Spleen (tissue), 7 donors: Measurements from ENCODE around the gene KCTD20.

ENCODE experiments used
- POLR2A ChIP-seq, 3 donors: fragments of 450-650 bp; IDR thresholded peaks; one replicate each; pipeline ENCODE4 v1.5.1; 2017; ENCODE audit warnings: antibody characterized with exemption in 3 of 3, mild to moderate bottlenecking in 1 of 3
- TF ChIP-seq, protein P1 (sequence below), 11 experiments: fragments of 200-600 bp in 7 of 11; fragments of 450-650 bp in 4 of 11; sonication (generic) in 4 of 11; IDR thresholded peaks in 8 of 11; conservative IDR thresholded peaks in 3 of 11; 1 replicate in 7 of 11; 2 replicates in 4 of 11; pipeline versions ENCODE4 v1.4.0 to v1.8.0; 2016 to 2021; ENCODE audit warnings: antibody characterized with exemption in 11 of 11, inconsistent platforms in 4 of 11, mild to moderate bottlenecking in 1 of 11
- donor health status: DM: no; HTN: no; CAD: no; lungs with moderate emphysema.
- donor health status: DM: no; HTN: no; CAD: no.
- donor health status: DM: no; HTN: no; CAD: no.

DNA sequence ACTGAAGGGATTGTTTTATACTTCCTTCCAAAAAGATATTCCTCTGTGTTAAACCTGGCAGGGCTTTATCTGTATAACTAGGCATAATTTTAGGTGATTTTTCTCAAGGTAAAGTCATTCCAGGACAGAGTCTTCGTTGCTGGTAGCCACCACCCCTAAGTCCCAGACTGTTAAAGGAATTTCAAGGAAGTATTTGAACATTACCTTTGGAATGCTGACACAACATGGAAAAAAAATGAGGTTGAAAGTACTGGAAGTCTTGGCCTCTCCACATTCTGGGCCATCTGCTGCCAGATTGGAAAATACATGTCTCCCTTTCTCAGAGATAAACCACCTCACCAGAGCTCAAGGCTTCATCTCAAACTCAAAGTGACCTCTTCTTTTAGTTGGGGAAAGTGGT is 28.3 kb upstream of the KCTD20 start:
- TF ChIP-seq, protein P1, sequence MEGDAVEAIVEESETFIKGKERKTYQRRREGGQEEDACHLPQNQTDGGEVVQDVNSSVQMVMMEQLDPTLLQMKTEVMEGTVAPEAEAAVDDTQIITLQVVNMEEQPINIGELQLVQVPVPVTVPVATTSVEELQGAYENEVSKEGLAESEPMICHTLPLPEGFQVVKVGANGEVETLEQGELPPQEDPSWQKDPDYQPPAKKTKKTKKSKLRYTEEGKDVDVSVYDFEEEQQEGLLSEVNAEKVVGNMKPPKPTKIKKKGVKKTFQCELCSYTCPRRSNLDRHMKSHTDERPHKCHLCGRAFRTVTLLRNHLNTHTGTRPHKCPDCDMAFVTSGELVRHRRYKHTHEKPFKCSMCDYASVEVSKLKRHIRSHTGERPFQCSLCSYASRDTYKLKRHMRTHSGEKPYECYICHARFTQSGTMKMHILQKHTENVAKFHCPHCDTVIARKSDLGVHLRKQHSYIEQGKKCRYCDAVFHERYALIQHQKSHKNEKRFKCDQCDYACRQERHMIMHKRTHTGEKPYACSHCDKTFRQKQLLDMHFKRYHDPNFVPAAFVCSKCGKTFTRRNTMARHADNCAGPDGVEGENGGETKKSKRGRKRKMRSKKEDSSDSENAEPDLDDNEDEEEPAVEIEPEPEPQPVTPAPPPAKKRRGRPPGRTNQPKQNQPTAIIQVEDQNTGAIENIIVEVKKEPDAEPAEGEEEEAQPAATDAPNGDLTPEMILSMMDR (IDR thresholded peaks at IDR 0.05 in 8 of 11, conservative IDR thresholded peaks at IDR 0.05 in 3 of 11), result no peak
- TF ChIP-seq POLR2A (IDR thresholded peaks at IDR 0.05), result no peak
